MCF 10A (cell line): ENCODE data around the gene CEP112. TPM values are rescaled to one million over a fixed set of nuclear protein-coding genes. Genes with fewer than 3 reads are reported as not detected.
A peak's percentile ranks its signal among the peaks of the same experiment; 100 is the strongest.

Experiments
- BruUV-seq: library from RNA; stranded (reverse); fragments of 400-500 nt; replicated peaks from 2 replicates; lab custom pipeline; 2021; lab: Mats Ljungman, UMichigan
- CTCF ChIA-PET: fragments of 300-600 bp; sonication (Branson Sonifier 250); formaldehyde crosslinking; extraction: SDS; loops from one replicate; lab custom pipeline; 2021; ENCODE audit warnings: antibody characterized with exemption, inconsistent platforms; lab: Yijun Ruan, JAX
- POLR2A ChIA-PET: fragments of 300-600, 350-650 bp; sonication (Branson Sonifier 250); formaldehyde crosslinking; extraction: SDS; loops from one replicate; lab custom pipeline; 2020; ENCODE audit warnings: antibody characterized with exemption, inconsistent platforms; lab: Yijun Ruan, JAX
- DNase-seq: peaks from one replicate; pipeline ENCODE4 v3.0.0-alpha.2; 2018; ENCODE audit not compliant: unreplicated experiment
- H3K27ac Mint-ChIP-seq: one replicate; pipeline ENCODE4 v1.8.0; 2022; ENCODE audit warnings: mild to moderate bottlenecking, low read depth, mixed read lengths; ENCODE audit not compliant: unreplicated experiment
- H3K27me3 Mint-ChIP-seq: one replicate; pipeline ENCODE4 v1.8.0; 2022; ENCODE audit warnings: mixed read lengths; ENCODE audit not compliant: insufficient read depth, unreplicated experiment
- H3K36me3 Mint-ChIP-seq: one replicate; pipeline ENCODE4 v1.8.0; 2022; ENCODE audit warnings: mild to moderate bottlenecking, moderate library complexity, mixed read lengths; ENCODE audit not compliant: insufficient read depth, unreplicated experiment
- H3K4me1 Mint-ChIP-seq: one replicate; pipeline ENCODE4 v1.8.0; 2022; ENCODE audit warnings: mixed read lengths; ENCODE audit not compliant: insufficient read depth, unreplicated experiment
- H3K4me3 Mint-ChIP-seq: one replicate; pipeline ENCODE4 v1.8.0; 2022; ENCODE audit warnings: mild to moderate bottlenecking, moderate library complexity, mixed read lengths; ENCODE audit not compliant: unreplicated experiment
- H3K9me3 Mint-ChIP-seq: one replicate; pipeline ENCODE4 v1.8.0; 2022; ENCODE audit warnings: mixed read lengths; ENCODE audit not compliant: unreplicated experiment
- CTCF ChIP-seq: fragments of 200-600 bp; IDR thresholded peaks from one replicate; pipeline ENCODE4 v1.8.0; 2022; ENCODE audit warnings: antibody characterized with exemption, mild to moderate bottlenecking; ENCODE audit not compliant: unreplicated experiment
- intact Hi-C: fragments of 100-400 bp; cut with micrococcal nuclease; formaldehyde crosslinking; loops from 2 replicates; pipeline ENCODE4 v1.14.1; 2022
- total RNA-seq: library from RNA; stranded (reverse); gene quantifications from 2 replicates; pipeline ENCODE4 v1.2.3, GENCODE V29; 2022

Gene CEP112
- total RNA-seq, 1 experiment from 2014 or later = 8.1 TPM

DNA sequence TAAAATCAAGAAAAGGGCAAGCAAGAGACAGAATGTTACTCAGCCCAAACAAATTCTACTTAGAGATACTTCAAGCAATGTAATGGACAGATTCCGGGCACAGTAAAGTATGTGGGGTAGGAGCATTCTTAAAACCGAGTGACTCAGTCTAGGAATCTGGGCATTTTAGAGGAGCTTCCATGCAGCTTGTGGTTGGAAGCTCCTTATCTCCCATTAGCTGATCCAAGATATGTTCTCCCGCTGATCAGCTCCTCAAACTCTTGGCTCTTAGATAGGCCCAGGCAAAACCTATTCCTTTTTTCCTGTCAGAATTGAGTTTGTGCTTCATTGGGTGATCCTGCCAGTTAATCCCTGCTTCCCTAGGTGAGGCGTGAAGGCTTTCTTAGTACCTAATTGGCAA is 303.3 kb downstream of the CEP112 start:
- no peaks in the 10 kb centered on the region for H3K4me1 Mint-ChIP-seq
- intact Hi-C loops = no loop called here
- no peaks in the 10 kb centered on the region for H3K36me3 Mint-ChIP-seq
- ChIA-PET POLR2A (no interaction called here), CTCF (no interaction called here)
- no peak overlapping the region for H3K27ac Mint-ChIP-seq
- DNase-seq = no peak
- H3K27me3 Mint-ChIP-seq = no peaks in the 10 kb centered on the region
- TF ChIP-seq CTCF = no peak
- no peaks in the 10 kb centered on the region for H3K9me3 Mint-ChIP-seq
- BruUV-seq = no TSS peak
- H3K4me3 Mint-ChIP-seq = no peak overlapping the region

- H3K27ac Mint-ChIP-seq = no peak overlapping the region
- no TSS peak for BruUV-seq
- ChIA-PET POLR2A (interaction anchor here (0.6 to 1.6 kb wide), 3 partner anchors 10 to 21 kb away, joined by 3 to 6 read pairs (median 3); no protein-coding TSS in a partner anchor), CTCF (no interaction called here)
- no peak overlapping the region for H3K4me3 Mint-ChIP-seq
- H3K36me3 Mint-ChIP-seq = no peaks in the 10 kb centered on the region
- DNase-seq = no peak
- intact Hi-C loops = no loop called here
- no peaks in the 10 kb centered on the region for H3K4me1 Mint-ChIP-seq
- no peak for TF ChIP-seq CTCF
- H3K27me3 Mint-ChIP-seq = no peaks in the 10 kb centered on the region
- no peaks in the 10 kb centered on the region for H3K9me3 Mint-ChIP-seq
Observed at GRCh38 chr17:65886315-65887245, 305.4 kb downstream of the CEP112 start.

GRCh38 chr17:65885541-65886312 is 306.2 kb downstream of the CEP112 start:
- Mint-ChIP-seq H3K9me3 (no peaks in the 10 kb centered on the region), H3K27ac (no peak overlapping the region), H3K4me1 (no peaks in the 10 kb centered on the region), H3K4me3 (no peak overlapping the region), H3K36me3 (no peaks in the 10 kb centered on the region), H3K27me3 (no peaks in the 10 kb centered on the region)
- BruUV-seq = no TSS peak
- intact Hi-C loops = no loop called here
- DNase-seq = peak; percentile 1
- no peak for TF ChIP-seq CTCF
- ChIA-PET CTCF (interaction anchor here (0.6 kb wide), 1 partner anchor 764 kb away, joined by 3 read pairs; no protein-coding TSS in a partner anchor), POLR2A (interaction anchor here (0.6 to 1.6 kb wide), 3 partner anchors 11 to 88 kb away, joined by 3 to 6 read pairs (median 4); no protein-coding TSS in a partner anchor)

DNA sequence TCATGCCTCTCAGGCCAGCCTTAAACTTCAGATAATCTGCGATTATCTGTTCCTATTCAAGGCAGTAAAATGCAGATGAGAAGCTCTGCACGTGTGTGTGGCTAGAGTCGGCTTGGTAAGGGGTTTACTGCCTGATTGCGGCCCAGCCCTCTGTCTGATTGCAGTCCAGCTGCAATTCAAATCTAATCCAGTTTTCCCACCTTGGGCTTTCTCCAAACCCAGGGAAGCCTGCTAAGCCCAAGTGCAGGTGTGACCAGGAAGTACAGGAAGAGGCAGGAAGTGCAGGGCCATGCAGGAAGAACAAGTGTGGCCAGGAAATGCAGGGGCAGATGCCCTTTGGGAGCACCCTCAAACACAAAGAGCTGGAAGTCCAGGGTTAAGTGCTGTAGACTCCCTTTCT is 314.9 kb downstream of the CEP112 start:
- H3K9me3 Mint-ChIP-seq = no peaks in the 10 kb centered on the region
- H3K4me1 Mint-ChIP-seq = no peaks in the 10 kb centered on the region
- CTCF ChIA-PET = no interaction called here
- no peaks in the 10 kb centered on the region for H3K27me3 Mint-ChIP-seq
- no peak overlapping the region for H3K4me3 Mint-ChIP-seq
- DNase-seq = no peak
- intact Hi-C loops = no loop called here
- BruUV-seq = no TSS peak
- no peak for TF ChIP-seq CTCF
- POLR2A ChIA-PET = interaction anchor here (1.1 kb wide), 1 partner anchor 10 kb away, joined by 3 read pairs; no protein-coding TSS in a partner anchor
- no peak overlapping the region for H3K27ac Mint-ChIP-seq
- no peaks in the 10 kb centered on the region for H3K36me3 Mint-ChIP-seq
